ENCODE results near the gene LCLAT1.

The LCLAT1 gene

GRCh38 chr2:30447149-30448045 lies at the start of gene LCLAT1:
Gene LCLAT1, plus strand, starts transcription at chr2:30447246. Its CDS starts 78,345 bp downstream, at chr2:30525591.
- TF ChIP-seq, protein P1, sequence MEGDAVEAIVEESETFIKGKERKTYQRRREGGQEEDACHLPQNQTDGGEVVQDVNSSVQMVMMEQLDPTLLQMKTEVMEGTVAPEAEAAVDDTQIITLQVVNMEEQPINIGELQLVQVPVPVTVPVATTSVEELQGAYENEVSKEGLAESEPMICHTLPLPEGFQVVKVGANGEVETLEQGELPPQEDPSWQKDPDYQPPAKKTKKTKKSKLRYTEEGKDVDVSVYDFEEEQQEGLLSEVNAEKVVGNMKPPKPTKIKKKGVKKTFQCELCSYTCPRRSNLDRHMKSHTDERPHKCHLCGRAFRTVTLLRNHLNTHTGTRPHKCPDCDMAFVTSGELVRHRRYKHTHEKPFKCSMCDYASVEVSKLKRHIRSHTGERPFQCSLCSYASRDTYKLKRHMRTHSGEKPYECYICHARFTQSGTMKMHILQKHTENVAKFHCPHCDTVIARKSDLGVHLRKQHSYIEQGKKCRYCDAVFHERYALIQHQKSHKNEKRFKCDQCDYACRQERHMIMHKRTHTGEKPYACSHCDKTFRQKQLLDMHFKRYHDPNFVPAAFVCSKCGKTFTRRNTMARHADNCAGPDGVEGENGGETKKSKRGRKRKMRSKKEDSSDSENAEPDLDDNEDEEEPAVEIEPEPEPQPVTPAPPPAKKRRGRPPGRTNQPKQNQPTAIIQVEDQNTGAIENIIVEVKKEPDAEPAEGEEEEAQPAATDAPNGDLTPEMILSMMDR (IDR thresholded peaks at IDR 0.05; ENCODE audit: low read length), result peak; percentile 15; the same call in 1 of the 2 replicates
- TF ChIP-seq EZH2 (IDR thresholded peaks at IDR 0.05; ENCODE audit: borderline replicate concordance, low read length), result no peak
- Histone ChIP-seq H3K9ac (ENCODE audit: low read length) (peak within 1 kb of the TSS; percentile 79), H3K79me2 (ENCODE audit: insufficient read depth, low read length) (peaks cover 29% of the 10 kb centered on the region), H2AFZ (ENCODE audit: low read length) (0 out of 2 replicates have a peak within 1 kb of the TSS, but pooled peaks have one; percentile 28), H3K4me3 (ENCODE audit: low read depth, low read length, poor library complexity, severe bottlenecking) (peak within 1 kb of the TSS; percentile 85), H4K20me1 (ENCODE audit: insufficient read depth, low read length) (no peaks in the 10 kb centered on the region), H3K27me3 (ENCODE audit: insufficient read depth, low read length) (no peaks in the 10 kb centered on the region), H3K9me2 (ENCODE audit: low read depth, low read length) (no peaks in the 10 kb centered on the region), H3K27ac (ENCODE audit: low read depth, low read length, poor library complexity, severe bottlenecking) (no peak within 1 kb of the TSS), H3K9me3 (ENCODE audit: low read length) (no peaks in the 10 kb centered on the region), H3F3A (ENCODE audit: insufficient read depth, low read length) (no peaks in the 10 kb centered on the region), H3K4me2 (ENCODE audit: low read length) (peak within 1 kb of the TSS; percentile 85), H3K36me3 (ENCODE audit: insufficient read depth, low read length) (peaks cover 11% of the 10 kb centered on the region), H3K4me1 (ENCODE audit: insufficient read depth, low read length, severe bottlenecking) (peaks cover 18% of the 10 kb centered on the region)

GRCh38 chr2:30398084-30398873 lies 48.8 kb upstream of the LCLAT1 start:
- H3K9me3 ChIP-seq (ENCODE audit: low read length), result no peaks in the 10 kb centered on the region
- H3F3A ChIP-seq (ENCODE audit: insufficient read depth, low read length), result no peaks in the 10 kb centered on the region
- no peak overlapping the region for H3K27ac ChIP-seq (ENCODE audit: low read depth, low read length, poor library complexity, severe bottlenecking)
- H3K36me3 ChIP-seq (ENCODE audit: insufficient read depth, low read length), result no peaks in the 10 kb centered on the region
- no peak overlapping the region for H2AFZ ChIP-seq (ENCODE audit: low read length)
- H3K9ac ChIP-seq (ENCODE audit: low read length), result no peak overlapping the region
- no peaks in the 10 kb centered on the region for H3K27me3 ChIP-seq (ENCODE audit: insufficient read depth, low read length)
- H3K9me2 ChIP-seq (ENCODE audit: low read depth, low read length), result no peaks in the 10 kb centered on the region
- no peak for TF ChIP-seq EZH2 (IDR thresholded peaks at IDR 0.05; ENCODE audit: borderline replicate concordance, low read length)
- TF ChIP-seq, protein P1 (IDR thresholded peaks at IDR 0.05; ENCODE audit: low read length), result no peak
- H3K4me3 ChIP-seq (ENCODE audit: low read depth, low read length, poor library complexity, severe bottlenecking), result no peak overlapping the region
- H3K4me1 ChIP-seq (ENCODE audit: insufficient read depth, low read length, severe bottlenecking), result no peaks in the 10 kb centered on the region
- no peak overlapping the region for H3K4me2 ChIP-seq (ENCODE audit: low read length)
- no peaks in the 10 kb centered on the region for H4K20me1 ChIP-seq (ENCODE audit: insufficient read depth, low read length)
- H3K79me2 ChIP-seq (ENCODE audit: insufficient read depth, low read length), result no peaks in the 10 kb centered on the region

DNA sequence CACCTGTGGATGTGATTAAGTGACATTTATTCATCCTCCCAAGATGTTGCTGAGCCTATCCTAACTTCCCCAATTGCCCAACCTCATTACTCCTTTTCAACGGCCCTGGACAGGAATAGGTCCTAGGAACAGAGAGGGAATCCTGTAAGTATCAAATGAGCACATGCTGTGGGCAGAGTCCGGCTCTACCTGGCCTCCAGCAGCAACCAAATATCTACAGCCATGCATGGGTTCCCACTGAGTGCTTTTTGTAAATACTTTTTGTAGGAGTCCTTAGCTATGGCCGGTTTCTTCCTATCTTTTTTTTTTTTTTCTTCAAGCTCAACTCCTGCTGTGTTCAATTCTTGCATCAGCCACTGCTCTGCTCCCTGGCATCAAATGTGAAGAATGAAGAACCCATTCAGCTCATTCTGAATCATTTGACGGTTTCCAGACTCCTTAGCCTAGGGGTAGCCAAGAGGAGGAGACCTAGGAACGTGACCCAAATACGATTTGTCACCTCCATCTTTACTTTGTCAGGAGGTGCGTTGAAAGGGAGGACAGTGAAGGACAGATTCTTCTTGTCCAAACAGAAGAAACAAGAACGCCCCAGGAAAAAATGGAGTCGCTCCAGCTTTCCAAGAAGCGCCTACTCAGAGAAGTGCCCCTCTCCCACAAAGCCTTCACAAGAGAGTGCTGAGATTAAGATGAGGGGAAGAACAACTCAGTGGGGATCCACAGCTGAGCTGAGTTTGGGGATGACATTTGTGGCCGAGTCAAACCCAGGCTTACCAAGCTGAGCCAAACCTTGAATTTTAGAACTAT lies 46.7 kb upstream of the LCLAT1 start:
- no peaks in the 10 kb centered on the region for H3K27me3 ChIP-seq (ENCODE audit: insufficient read depth, low read length)
- no peak overlapping the region for H3K9ac ChIP-seq (ENCODE audit: low read length)
- no peak overlapping the region for H3K27ac ChIP-seq (ENCODE audit: low read depth, low read length, poor library complexity, severe bottlenecking)
- no peaks in the 10 kb centered on the region for H3K79me2 ChIP-seq (ENCODE audit: insufficient read depth, low read length)
- H4K20me1 ChIP-seq (ENCODE audit: insufficient read depth, low read length), result no peaks in the 10 kb centered on the region
- no peaks in the 10 kb centered on the region for H3K9me2 ChIP-seq (ENCODE audit: low read depth, low read length)
- H3K9me3 ChIP-seq (ENCODE audit: low read length), result no peaks in the 10 kb centered on the region
- no peak overlapping the region for H3K4me2 ChIP-seq (ENCODE audit: low read length)
- no peak overlapping the region for H2AFZ ChIP-seq (ENCODE audit: low read length)
- no peaks in the 10 kb centered on the region for H3K4me1 ChIP-seq (ENCODE audit: insufficient read depth, low read length, severe bottlenecking)
- H3K4me3 ChIP-seq (ENCODE audit: low read depth, low read length, poor library complexity, severe bottlenecking), result no peak overlapping the region
- TF ChIP-seq EZH2 (IDR thresholded peaks at IDR 0.05; ENCODE audit: borderline replicate concordance, low read length), result no peak
- TF ChIP-seq, protein P1 (IDR thresholded peaks at IDR 0.05; ENCODE audit: low read length), result no peak
- H3F3A ChIP-seq (ENCODE audit: insufficient read depth, low read length), result no peaks in the 10 kb centered on the region
- no peaks in the 10 kb centered on the region for H3K36me3 ChIP-seq (ENCODE audit: insufficient read depth, low read length)

Measured in OCI-LY1 (cell line).